ENCODE measurements around the gene AFAP1L2. TPM values are rescaled to one million over a fixed set of nuclear protein-coding genes. Genes with fewer than 3 reads are reported as not detected.
A peak's percentile ranks its signal among the peaks of the same experiment; 100 is the strongest.

AFAP1L2 gene
- total and polyA plus RNA-seq, 2 experiments from 2014 or later: 0.75 to 3.8 TPM

GRCh38 chr10:114326795-114327194, 77.5 kb downstream of the AFAP1L2 start:
- Histone ChIP-seq H3K27me3 (no peaks in the 10 kb centered on the region), H3K36me3 (no peaks in the 10 kb centered on the region), H3K4me3 (no peak overlapping the region), H3K4me1 (ENCODE audit: low read depth) (no peaks in the 10 kb centered on the region), H3K9me3 (ENCODE audit: low read depth) (no peaks in the 10 kb centered on the region), H3K27ac (no peak overlapping the region)
- no peak for DNase-seq (ENCODE audit: low read depth in 1 of 2, low spot score in 1 of 2)
- TF ChIP-seq, protein P1, sequence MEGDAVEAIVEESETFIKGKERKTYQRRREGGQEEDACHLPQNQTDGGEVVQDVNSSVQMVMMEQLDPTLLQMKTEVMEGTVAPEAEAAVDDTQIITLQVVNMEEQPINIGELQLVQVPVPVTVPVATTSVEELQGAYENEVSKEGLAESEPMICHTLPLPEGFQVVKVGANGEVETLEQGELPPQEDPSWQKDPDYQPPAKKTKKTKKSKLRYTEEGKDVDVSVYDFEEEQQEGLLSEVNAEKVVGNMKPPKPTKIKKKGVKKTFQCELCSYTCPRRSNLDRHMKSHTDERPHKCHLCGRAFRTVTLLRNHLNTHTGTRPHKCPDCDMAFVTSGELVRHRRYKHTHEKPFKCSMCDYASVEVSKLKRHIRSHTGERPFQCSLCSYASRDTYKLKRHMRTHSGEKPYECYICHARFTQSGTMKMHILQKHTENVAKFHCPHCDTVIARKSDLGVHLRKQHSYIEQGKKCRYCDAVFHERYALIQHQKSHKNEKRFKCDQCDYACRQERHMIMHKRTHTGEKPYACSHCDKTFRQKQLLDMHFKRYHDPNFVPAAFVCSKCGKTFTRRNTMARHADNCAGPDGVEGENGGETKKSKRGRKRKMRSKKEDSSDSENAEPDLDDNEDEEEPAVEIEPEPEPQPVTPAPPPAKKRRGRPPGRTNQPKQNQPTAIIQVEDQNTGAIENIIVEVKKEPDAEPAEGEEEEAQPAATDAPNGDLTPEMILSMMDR (IDR thresholded peaks at IDR 0.05; ENCODE audit: low read depth, low read length): no peak

- H3K36me3 ChIP-seq: no peaks in the 10 kb centered on the region
- no peak overlapping the region for H3K4me3 ChIP-seq
- peak in 1 of 2 donors; percentile 25 for DNase-seq (ENCODE audit: low read depth in 1 of 2, low spot score in 1 of 2)
- H3K4me1 ChIP-seq (ENCODE audit: low read depth): no peaks in the 10 kb centered on the region
- H3K9me3 ChIP-seq (ENCODE audit: low read depth): no peaks in the 10 kb centered on the region
- no peaks in the 10 kb centered on the region for H3K27me3 ChIP-seq
- no peak overlapping the region for H3K27ac ChIP-seq
- TF ChIP-seq, protein P1 (IDR thresholded peaks at IDR 0.05; ENCODE audit: low read depth, low read length): no peak
These were observed 81.3 kb downstream of the AFAP1L2 start for GRCh38 chr10:114323023-114323422.

DNA sequence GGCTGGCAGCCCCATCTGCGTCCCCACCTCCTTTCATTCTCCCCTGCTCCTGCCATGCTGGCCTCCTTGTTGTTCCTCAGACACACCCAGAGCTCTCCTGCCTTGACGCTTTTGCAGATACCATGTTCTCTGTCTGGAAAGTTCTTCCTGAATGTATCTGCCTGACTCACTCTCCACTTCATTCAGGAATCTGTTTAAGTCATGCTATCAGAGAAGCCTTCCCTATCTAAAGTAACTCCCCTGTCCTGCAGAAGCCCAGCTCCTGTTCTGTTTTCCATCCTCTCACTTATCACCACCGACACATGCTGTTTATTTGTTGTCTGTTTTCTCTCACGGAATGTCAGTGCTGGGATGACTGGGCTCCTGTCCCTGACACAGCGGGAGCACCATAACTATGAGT, 82.0 kb downstream of the AFAP1L2 start:
- Histone ChIP-seq H3K4me1 (ENCODE audit: low read depth) (no peaks in the 10 kb centered on the region), H3K36me3 (no peaks in the 10 kb centered on the region)
- peak in 1 of 2 donors; percentile 44 for DNase-seq (ENCODE audit: low read depth in 1 of 2, low spot score in 1 of 2)

GRCh38 chr10:114320249-114321116, 83.8 kb downstream of the AFAP1L2 start:
- no peak for DNase-seq (ENCODE audit: low read depth in 1 of 2, low spot score in 1 of 2)
- Histone ChIP-seq H3K9me3 (ENCODE audit: low read depth) (no peaks in the 10 kb centered on the region), H3K36me3 (no peaks in the 10 kb centered on the region), H3K27ac (no peak overlapping the region), H3K4me3 (no peak overlapping the region), H3K4me1 (ENCODE audit: low read depth) (no peaks in the 10 kb centered on the region), H3K27me3 (no peaks in the 10 kb centered on the region)
- TF ChIP-seq, protein P1 (IDR thresholded peaks at IDR 0.05; ENCODE audit: low read depth, low read length): no peak

More for the DNA sequence above, 82.0 kb downstream of the AFAP1L2 start:
- Histone ChIP-seq H3K27me3 (no peaks in the 10 kb centered on the region), H3K27ac (peak overlapping the region; percentile 52), H3K9me3 (ENCODE audit: low read depth) (no peaks in the 10 kb centered on the region), H3K4me3 (no peak overlapping the region)
- TF ChIP-seq, protein P1 (IDR thresholded peaks at IDR 0.05; ENCODE audit: low read depth, low read length): no peak

- Histone ChIP-seq H3K27ac (no peak overlapping the region), H3K27me3 (no peaks in the 10 kb centered on the region), H3K36me3 (no peaks in the 10 kb centered on the region), H3K9me3 (ENCODE audit: low read depth) (no peaks in the 10 kb centered on the region), H3K4me1 (ENCODE audit: low read depth) (no peaks in the 10 kb centered on the region), H3K4me3 (no peak overlapping the region)
- DNase-seq (ENCODE audit: low read depth in 1 of 2, low spot score in 1 of 2): no peak
- TF ChIP-seq, protein P1 (IDR thresholded peaks at IDR 0.05; ENCODE audit: low read depth, low read length): no peak
These were observed 84.7 kb downstream of the AFAP1L2 start for GRCh38 chr10:114319406-114320248.

All from cardiac muscle cell (in vitro differentiated cells and primary cell).